ENCODE data around the gene HIPK2. TPM values are rescaled to one million over a fixed set of nuclear protein-coding genes. Genes with fewer than 3 reads are reported as not detected.
"Not testable (repeated sequence)": the region's sequence is repeated elsewhere in the genome, so short reads cannot be mapped to it uniquely, and the experiment has no call there.

The HIPK2 gene
- total RNA-seq, 1 donor from 2014 or later = 5.8 TPM

- H3K36me3 ChIP-seq (ENCODE audit: control insufficient read depth, insufficient read depth, low read length) = peaks cover 30% of the 10 kb centered on the region
- TF ChIP-seq CTCF (IDR thresholded peaks at IDR 0.05; ENCODE audit: insufficient read depth, low read length, severe bottlenecking) = no peak
- no peak overlapping the region for H3K4me3 ChIP-seq (ENCODE audit: low read depth, low read length)
- FAIRE-seq = no peak
- no peak for DNase-seq (ENCODE audit: low read depth)
- no peaks in the 10 kb centered on the region for H3K27me3 ChIP-seq (ENCODE audit: control insufficient read depth, insufficient read depth, low read length)
Observed at GRCh38 chr7:139617074-139617473, 160.7 kb downstream of the HIPK2 start.

GRCh38 chr7:139614886-139615285, 162.9 kb downstream of the HIPK2 start:
- Histone ChIP-seq H3K4me3 (ENCODE audit: low read depth, low read length) (no peak overlapping the region), H3K27me3 (ENCODE audit: control insufficient read depth, insufficient read depth, low read length) (no peaks in the 10 kb centered on the region), H3K36me3 (ENCODE audit: control insufficient read depth, insufficient read depth, low read length) (peaks cover 29% of the 10 kb centered on the region)
- TF ChIP-seq CTCF (IDR thresholded peaks at IDR 0.05; ENCODE audit: insufficient read depth, low read length, severe bottlenecking) = no peak
- DNase-seq (ENCODE audit: low read depth) = no peak
- no peak for FAIRE-seq

- Histone ChIP-seq H3K36me3 (ENCODE audit: control insufficient read depth, insufficient read depth, low read length) (peaks cover 29% of the 10 kb centered on the region), H3K4me3 (ENCODE audit: low read depth, low read length) (no peak overlapping the region), H3K27me3 (ENCODE audit: control insufficient read depth, insufficient read depth, low read length) (no peaks in the 10 kb centered on the region)
- FAIRE-seq (no peak), DNase-seq (ENCODE audit: low read depth) (no peak)
- no peak for TF ChIP-seq CTCF (IDR thresholded peaks at IDR 0.05; ENCODE audit: insufficient read depth, low read length, severe bottlenecking)
Observed at GRCh38 chr7:139613971-139614411, 163.8 kb downstream of the HIPK2 start.

- DNase-seq (ENCODE audit: low read depth); H3K27me3 ChIP-seq (ENCODE audit: control insufficient read depth, insufficient read depth, low read length); FAIRE-seq; H3K4me3 ChIP-seq (ENCODE audit: low read depth, low read length): not testable (repeated sequence)
- peaks cover 25% of the 10 kb centered on the region for H3K36me3 ChIP-seq (ENCODE audit: control insufficient read depth, insufficient read depth, low read length)
Observed at GRCh38 chr7:139611556-139611955, 166.2 kb downstream of the HIPK2 start.

GRCh38 chr7:139610595-139610994, 167.2 kb downstream of the HIPK2 start:
- H3K4me3 ChIP-seq (ENCODE audit: low read depth, low read length) = no peak overlapping the region
- no peak for TF ChIP-seq CTCF (IDR thresholded peaks at IDR 0.05; ENCODE audit: insufficient read depth, low read length, severe bottlenecking)
- peaks cover 20% of the 10 kb centered on the region for H3K36me3 ChIP-seq (ENCODE audit: control insufficient read depth, insufficient read depth, low read length)
- peak; percentile 93 for FAIRE-seq
- H3K27me3 ChIP-seq (ENCODE audit: control insufficient read depth, insufficient read depth, low read length) = no peaks in the 10 kb centered on the region
- no peak for DNase-seq (ENCODE audit: low read depth)

GRCh38 chr7:139603896-139604295, 173.9 kb downstream of the HIPK2 start:
- no peak for FAIRE-seq
- no peak for TF ChIP-seq CTCF (IDR thresholded peaks at IDR 0.05; ENCODE audit: insufficient read depth, low read length, severe bottlenecking)

More at GRCh38 chr7:139603896-139604295, 173.9 kb downstream of the HIPK2 start:
- peaks cover 23% of the 10 kb centered on the region for H3K36me3 ChIP-seq (ENCODE audit: control insufficient read depth, insufficient read depth, low read length)
- no peak overlapping the region for H3K4me3 ChIP-seq (ENCODE audit: low read depth, low read length)
- no peaks in the 10 kb centered on the region for H3K27me3 ChIP-seq (ENCODE audit: control insufficient read depth, insufficient read depth, low read length)
- DNase-seq (ENCODE audit: low read depth) = no peak

Measured in bronchial epithelial cell (primary cell).